Esophagus muscularis mucosa (tissue), 4 donors: ENCODE data around the gene LTA4H. TPM values are rescaled to one million over a fixed set of nuclear protein-coding genes. Genes with fewer than 3 reads are reported as not detected.

Experiments used
- DNase-seq: peaks from one replicate; pipeline ENCODE4 v3.0.0-alpha.2; 2017; ENCODE audit errors: extremely low spot score
- H3K27ac ChIP-seq, 4 donors: fragments of 200-600 bp; sonication (generic); replicated peaks in 1 of 4; 1 replicate in 3 of 4; 2 replicates in 1 of 4; pipeline ENCODE4 v1.5.1; 2016 to 2019; ENCODE audit warnings: mild to moderate bottlenecking in 1 of 4
- H3K27me3 ChIP-seq, 4 donors: fragments of 200-600 bp; sonication (generic); one replicate each; pipeline versions ENCODE4 v1.5.1 to v1.6.0; 2016 to 2019
- H3K36me3 ChIP-seq, 4 donors: fragments of 200-600 bp; sonication (generic); one replicate each; pipeline ENCODE4 v1.5.1; 2016 to 2019
- H3K4me1 ChIP-seq, 4 donors: fragments of 200-600 bp; sonication (generic); one replicate each; pipeline ENCODE4 v1.5.1; 2016 to 2019
- H3K4me3 ChIP-seq, 4 donors: fragments of 200-600 bp; sonication (generic); 1 replicate in 2 of 4; 2 replicates in 2 of 4; pipeline ENCODE4 v1.5.1; 2016 to 2019; ENCODE audit warnings: mild to moderate bottlenecking in 4 of 4, moderate library complexity in 1 of 4
- H3K9me3 ChIP-seq, 4 donors: fragments of 200-600 bp; sonication (generic); 1 replicate in 3 of 4; 2 replicates in 1 of 4; pipeline ENCODE4 v1.5.1; 2016 to 2019
- EP300 ChIP-seq: sonication (generic); formaldehyde crosslinking; IDR thresholded peaks from one replicate; pipeline ENCODE4 v1.6.1; 2017; ENCODE audit warnings: antibody characterized with exemption
- POLR2A ChIP-seq: fragments of 450-650 bp; IDR thresholded peaks from one replicate; pipeline ENCODE4 v1.6.1; 2017; ENCODE audit warnings: antibody characterized with exemption, moderate library complexity, mild to moderate bottlenecking, low read depth
- POLR2AphosphoS5 ChIP-seq, 2 donors: sonication (generic); formaldehyde crosslinking; IDR thresholded peaks; one replicate each; pipeline ENCODE4 v1.6.1; 2017; ENCODE audit warnings: antibody characterized with exemption in 2 of 2
- WGBS: methylation state at CpG from one replicate; pipeline ENCODE4 v1.1.5; 2018; 5-methylcytosine and 5-hydroxymethylcytosine counted together
- intact Hi-C: fragments of 100-400 bp; cut with DNase I; formaldehyde crosslinking; loops from one replicate; pipeline ENCODE4 v1.15.1; 2023
- total RNA-seq, 4 donors: library from RNA; depleted of rRNA; stranded (reverse); fragments of >200 nt; gene quantifications; one replicate each; pipeline versions ENCODE4 v1.1.0 to v1.2.1, GENCODE V29; 2016
- TF ChIP-seq, protein P1 (sequence below), 3 experiments: fragments of 200-600 bp in 2 of 3; fragments of 450-650 bp in 1 of 3; sonication (generic) in 2 of 3; IDR thresholded peaks; one replicate each; pipeline ENCODE4 v1.5.1; 2017 to 2019; ENCODE audit warnings: antibody characterized with exemption in 3 of 3, mild to moderate bottlenecking in 2 of 3, moderate library complexity in 1 of 3

Gene LTA4H
- total RNA-seq, 4 donors from 2014 or later: 47.8 to 75.0 (median 64.5) TPM

GRCh38 chr12:96054244-96054610, 18.8 kb upstream of the LTA4H start:
- no peak for DNase-seq
- H3K27ac ChIP-seq: peak overlapping the region in 3 of 4 donors; percentile 8 to 54 (median 42)
- WGBS: 82% methylated on average over 4 of the region's 4 CpGs
- H3K4me3 ChIP-seq: no peak overlapping the region
- H3K36me3 ChIP-seq: no peaks in the 10 kb centered on the region
- TF ChIP-seq, protein P1, sequence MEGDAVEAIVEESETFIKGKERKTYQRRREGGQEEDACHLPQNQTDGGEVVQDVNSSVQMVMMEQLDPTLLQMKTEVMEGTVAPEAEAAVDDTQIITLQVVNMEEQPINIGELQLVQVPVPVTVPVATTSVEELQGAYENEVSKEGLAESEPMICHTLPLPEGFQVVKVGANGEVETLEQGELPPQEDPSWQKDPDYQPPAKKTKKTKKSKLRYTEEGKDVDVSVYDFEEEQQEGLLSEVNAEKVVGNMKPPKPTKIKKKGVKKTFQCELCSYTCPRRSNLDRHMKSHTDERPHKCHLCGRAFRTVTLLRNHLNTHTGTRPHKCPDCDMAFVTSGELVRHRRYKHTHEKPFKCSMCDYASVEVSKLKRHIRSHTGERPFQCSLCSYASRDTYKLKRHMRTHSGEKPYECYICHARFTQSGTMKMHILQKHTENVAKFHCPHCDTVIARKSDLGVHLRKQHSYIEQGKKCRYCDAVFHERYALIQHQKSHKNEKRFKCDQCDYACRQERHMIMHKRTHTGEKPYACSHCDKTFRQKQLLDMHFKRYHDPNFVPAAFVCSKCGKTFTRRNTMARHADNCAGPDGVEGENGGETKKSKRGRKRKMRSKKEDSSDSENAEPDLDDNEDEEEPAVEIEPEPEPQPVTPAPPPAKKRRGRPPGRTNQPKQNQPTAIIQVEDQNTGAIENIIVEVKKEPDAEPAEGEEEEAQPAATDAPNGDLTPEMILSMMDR (IDR thresholded peaks at IDR 0.05): no peak
- TF ChIP-seq POLR2A (no peak), POLR2AphosphoS5 (IDR thresholded peaks at IDR 0.05) (peak in 1 of 2 donors; percentile 15), EP300 (no peak)
- H3K9me3 ChIP-seq: peaks cover 0 to 6% (median 0%) of the 10 kb centered on the region in 4 donors
- intact Hi-C loops: no loop called here
- H3K4me1 ChIP-seq: peaks cover 0 to 6% (median 3%) of the 10 kb centered on the region in 4 donors
- no peaks in the 10 kb centered on the region for H3K27me3 ChIP-seq

GRCh38 chr12:96053476-96054243, 18.3 kb upstream of the LTA4H start:
- no peak for DNase-seq
- TF ChIP-seq POLR2A (no peak), EP300 (no peak), POLR2AphosphoS5 (IDR thresholded peaks at IDR 0.05) (no peak)
- TF ChIP-seq, protein P1 (IDR thresholded peaks at IDR 0.05): no peak
- Histone ChIP-seq H3K27ac (peak overlapping the region; percentile 8 to 54 (median 36)), H3K36me3 (no peaks in the 10 kb centered on the region), H3K4me1 (peaks cover 0 to 6% (median 3%) of the 10 kb centered on the region in 4 donors), H3K27me3 (no peaks in the 10 kb centered on the region), H3K4me3 (no peak overlapping the region), H3K9me3 (peaks cover 0 to 6% (median 0%) of the 10 kb centered on the region in 4 donors)
- WGBS: 79% methylated on average over 5 of the region's 5 CpGs
- intact Hi-C loops: no loop called here

DNA sequence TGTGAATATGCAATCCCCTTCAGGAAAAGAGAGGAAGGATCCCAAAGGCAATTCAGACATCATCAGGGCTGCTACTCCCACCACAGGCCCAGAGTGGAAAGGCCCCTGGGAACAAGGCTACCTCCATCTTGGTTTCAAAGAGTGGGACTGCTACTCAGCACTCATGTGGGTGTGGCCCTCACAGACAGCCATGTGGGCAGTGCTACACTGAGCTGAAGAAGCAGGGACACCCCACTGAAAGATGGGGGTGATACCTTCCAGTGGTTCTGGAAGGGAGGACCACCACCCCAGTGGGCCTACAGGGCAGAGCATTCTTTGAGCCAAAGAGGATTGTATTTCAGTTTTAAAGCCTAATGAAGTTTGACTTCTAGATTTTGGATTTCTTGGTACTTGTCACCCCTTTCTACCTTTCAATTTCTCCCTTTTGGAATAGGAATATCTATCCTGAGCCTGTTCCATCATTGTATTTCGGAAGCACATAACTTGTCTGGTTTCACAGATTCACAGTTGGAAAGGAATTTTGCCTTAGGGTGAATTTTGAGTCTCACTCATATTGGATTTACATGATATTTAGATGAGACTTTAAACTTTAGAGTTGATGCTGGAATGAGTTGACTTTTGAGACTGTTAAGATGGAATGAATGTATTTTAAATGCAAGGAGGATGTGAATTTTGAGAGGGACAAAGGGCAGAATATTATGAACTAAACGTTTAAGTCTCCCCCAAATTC, 16.5 kb upstream of the LTA4H start:
- no peaks in the 10 kb centered on the region for H3K36me3 ChIP-seq
- TF ChIP-seq, protein P1 (IDR thresholded peaks at IDR 0.05): no peak
- TF ChIP-seq EP300 (no peak), POLR2A (no peak), POLR2AphosphoS5 (IDR thresholded peaks at IDR 0.05) (no peak)
- peaks cover 0 to 4% (median 0%) of the 10 kb centered on the region in 4 donors for H3K9me3 ChIP-seq
- WGBS: 91% methylated on average over 2 of the region's 2 CpGs
- DNase-seq: no peak
- peaks cover 12 to 21% (median 15%) of the 10 kb centered on the region in 4 donors for H3K4me1 ChIP-seq
- intact Hi-C loops: no loop called here
- H3K27ac ChIP-seq: no peak overlapping the region
- no peaks in the 10 kb centered on the region for H3K27me3 ChIP-seq
- no peak overlapping the region for H3K4me3 ChIP-seq

DNA sequence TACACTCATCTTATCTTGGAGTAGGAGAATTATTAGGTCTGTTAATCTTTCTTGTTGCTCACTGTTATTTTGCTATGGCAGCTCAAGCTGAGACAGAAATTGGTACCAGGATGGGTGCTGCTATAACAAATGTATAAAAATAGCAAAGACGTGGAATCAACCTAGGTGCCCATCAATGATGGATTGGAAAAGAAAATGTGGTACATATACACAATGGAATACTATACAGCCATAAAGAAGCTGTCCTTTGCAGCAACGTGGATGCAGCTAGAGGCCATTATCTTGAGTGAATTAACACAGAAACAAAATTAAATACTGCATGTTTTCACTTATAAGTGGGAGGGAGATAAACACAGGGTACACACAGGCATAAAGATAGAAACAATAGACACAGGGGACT, 14.8 kb upstream of the LTA4H start:
- Histone ChIP-seq H3K4me3 (no peak overlapping the region), H3K27ac (no peak overlapping the region), H3K27me3 (no peaks in the 10 kb centered on the region), H3K4me1 (peaks cover 12 to 21% (median 17%) of the 10 kb centered on the region in 4 donors), H3K9me3 (no peaks in the 10 kb centered on the region), H3K36me3 (no peaks in the 10 kb centered on the region)
- TF ChIP-seq POLR2AphosphoS5 (IDR thresholded peaks at IDR 0.05) (no peak), EP300 (no peak), POLR2A (no peak)
- TF ChIP-seq, protein P1 (IDR thresholded peaks at IDR 0.05): no peak
- intact Hi-C loops: no loop called here
- DNase-seq: no peak
- 83% methylated on average over 2 of the region's 2 CpGs for WGBS
